Measurements from ENCODE around the gene FBXO28. TPM values are rescaled to one million over a fixed set of nuclear protein-coding genes. Genes with fewer than 3 reads are reported as not detected.

FBXO28 gene
- polyA plus RNA-seq, 1 donor from 2014 or later, result 20.3 TPM

DNA sequence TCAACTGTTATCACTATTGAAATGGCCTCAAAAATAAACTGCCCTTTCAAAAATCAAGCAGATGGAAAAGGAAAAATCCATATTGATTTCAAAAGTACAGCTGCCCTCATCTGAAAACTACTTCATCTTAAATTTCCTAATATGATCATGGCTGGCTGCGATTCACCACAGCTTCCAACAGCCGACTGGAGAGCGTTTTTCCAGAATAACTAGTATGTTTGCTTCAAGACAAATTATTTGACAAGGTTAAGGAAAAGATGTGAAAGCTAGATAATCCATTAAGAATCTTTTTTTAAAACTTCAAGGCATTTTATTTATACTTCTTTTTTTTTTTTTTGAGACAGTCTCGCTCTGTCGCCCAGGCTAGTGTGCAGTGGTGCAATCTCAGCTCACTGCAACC, 65.0 kb downstream of the FBXO28 start:
- no peak for TF ChIP-seq RAD21 (conservative IDR thresholded peaks at IDR 0.05)
- no peak for TF ChIP-seq TAF1 (IDR thresholded peaks at IDR 0.05; ENCODE audit: low read depth)
- no peak for TF ChIP-seq EZH2 (IDR thresholded peaks at IDR 0.05; ENCODE audit: borderline replicate concordance, insufficient read depth, low read length, poor library complexity, severe bottlenecking)
- no peaks in the 10 kb centered on the region for H3K36me3 ChIP-seq (ENCODE audit: insufficient read depth, low read length)
- no peak overlapping the region for H2AFZ ChIP-seq (ENCODE audit: low read depth, low read length)
- H4K20me1 ChIP-seq (ENCODE audit: insufficient read depth), result no peaks in the 10 kb centered on the region
- peaks cover under 1% of the 10 kb centered on the region for H3K79me2 ChIP-seq (replicated peaks; ENCODE audit: insufficient read depth, low read length)
- H3K27ac ChIP-seq (ENCODE audit: low read length), result no peak overlapping the region
- H3K9ac ChIP-seq (ENCODE audit: low read length), result no peak overlapping the region
- no peaks in the 10 kb centered on the region for H3K27me3 ChIP-seq (ENCODE audit: insufficient read depth, low read depth, low read length)
- no peak overlapping the region for H3K4me3 ChIP-seq (ENCODE audit: low read length)
- H3F3A ChIP-seq (ENCODE audit: insufficient read depth, low read length, poor library complexity, severe bottlenecking), result no peaks in the 10 kb centered on the region
- H3K9me3 ChIP-seq (ENCODE audit: low read length), result no peaks in the 10 kb centered on the region
- no peaks in the 10 kb centered on the region for H3K9me2 ChIP-seq (ENCODE audit: insufficient read depth, low read length)
- H3K4me2 ChIP-seq (ENCODE audit: low read length), result no peak overlapping the region

DNA sequence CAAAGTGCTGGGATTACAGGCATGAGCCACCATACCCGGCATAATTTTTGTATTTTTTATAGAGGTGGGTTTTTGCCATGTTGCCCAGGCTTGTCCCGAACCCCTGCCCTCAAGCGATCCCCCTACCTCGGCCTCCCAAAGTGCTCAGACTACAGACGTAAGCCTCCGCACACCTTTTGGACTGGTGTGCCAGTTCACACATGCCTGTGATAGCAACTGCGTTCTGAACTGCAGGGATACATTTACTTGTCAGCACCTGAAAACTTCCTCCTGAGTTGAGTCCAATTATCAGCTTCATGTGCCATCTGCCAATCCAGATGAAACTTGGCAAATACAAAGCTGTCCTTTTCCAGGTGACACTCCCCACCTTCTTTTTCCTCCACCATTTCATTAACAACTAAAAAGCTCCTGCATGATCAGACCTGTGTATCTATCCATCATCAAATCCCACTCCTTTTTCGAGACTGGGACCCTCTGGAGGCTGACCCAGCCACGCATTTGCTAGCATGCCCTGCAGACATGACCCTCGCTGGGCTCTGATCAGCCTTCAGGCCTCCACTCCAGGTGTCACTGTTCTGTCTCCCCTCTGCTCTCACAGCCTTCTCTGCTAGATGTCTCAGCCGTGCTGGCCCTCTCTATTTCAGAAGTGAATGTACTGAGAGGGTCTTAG, 67.0 kb downstream of the FBXO28 start:
- H3K36me3 ChIP-seq (ENCODE audit: insufficient read depth, low read length), result no peaks in the 10 kb centered on the region
- H2AFZ ChIP-seq (ENCODE audit: low read depth, low read length), result no peak overlapping the region
- H3K4me2 ChIP-seq (ENCODE audit: low read length), result no peak overlapping the region
- no peaks in the 10 kb centered on the region for H3K27me3 ChIP-seq (ENCODE audit: insufficient read depth, low read depth, low read length)
- no peaks in the 10 kb centered on the region for H3F3A ChIP-seq (ENCODE audit: insufficient read depth, low read length, poor library complexity, severe bottlenecking)
- no peaks in the 10 kb centered on the region for H4K20me1 ChIP-seq (ENCODE audit: insufficient read depth)
- TF ChIP-seq REST (IDR thresholded peaks at IDR 0.05; ENCODE audit: borderline replicate concordance) (no peak), TAF1 (IDR thresholded peaks at IDR 0.05; ENCODE audit: low read depth) (no peak), SMC3 (conservative IDR thresholded peaks at IDR 0.05; ENCODE audit: poor library complexity) (no peak), RAD21 (conservative IDR thresholded peaks at IDR 0.05) (no peak), EP300 (conservative IDR thresholded peaks at IDR 0.05; ENCODE audit: poor library complexity, severe bottlenecking) (no peak), MXI1 (conservative IDR thresholded peaks at IDR 0.05; ENCODE audit: poor library complexity, severe bottlenecking) (no peak), EZH2 (IDR thresholded peaks at IDR 0.05; ENCODE audit: borderline replicate concordance, insufficient read depth, low read length, poor library complexity, severe bottlenecking) (no peak), POLR2AphosphoS5 (IDR thresholded peaks at IDR 0.05) (no peak)
- TF ChIP-seq, protein P1, sequence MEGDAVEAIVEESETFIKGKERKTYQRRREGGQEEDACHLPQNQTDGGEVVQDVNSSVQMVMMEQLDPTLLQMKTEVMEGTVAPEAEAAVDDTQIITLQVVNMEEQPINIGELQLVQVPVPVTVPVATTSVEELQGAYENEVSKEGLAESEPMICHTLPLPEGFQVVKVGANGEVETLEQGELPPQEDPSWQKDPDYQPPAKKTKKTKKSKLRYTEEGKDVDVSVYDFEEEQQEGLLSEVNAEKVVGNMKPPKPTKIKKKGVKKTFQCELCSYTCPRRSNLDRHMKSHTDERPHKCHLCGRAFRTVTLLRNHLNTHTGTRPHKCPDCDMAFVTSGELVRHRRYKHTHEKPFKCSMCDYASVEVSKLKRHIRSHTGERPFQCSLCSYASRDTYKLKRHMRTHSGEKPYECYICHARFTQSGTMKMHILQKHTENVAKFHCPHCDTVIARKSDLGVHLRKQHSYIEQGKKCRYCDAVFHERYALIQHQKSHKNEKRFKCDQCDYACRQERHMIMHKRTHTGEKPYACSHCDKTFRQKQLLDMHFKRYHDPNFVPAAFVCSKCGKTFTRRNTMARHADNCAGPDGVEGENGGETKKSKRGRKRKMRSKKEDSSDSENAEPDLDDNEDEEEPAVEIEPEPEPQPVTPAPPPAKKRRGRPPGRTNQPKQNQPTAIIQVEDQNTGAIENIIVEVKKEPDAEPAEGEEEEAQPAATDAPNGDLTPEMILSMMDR (IDR thresholded peaks at IDR 0.05; ENCODE audit: poor library complexity, severe bottlenecking), result no peak
- H3K9me3 ChIP-seq (ENCODE audit: low read length), result no peaks in the 10 kb centered on the region
- H3K79me2 ChIP-seq (replicated peaks; ENCODE audit: insufficient read depth, low read length), result peaks cover 20% of the 10 kb centered on the region
- no peak overlapping the region for H3K27ac ChIP-seq (ENCODE audit: low read length)
- no peaks in the 10 kb centered on the region for H3K9me2 ChIP-seq (ENCODE audit: insufficient read depth, low read length)
- no peak overlapping the region for H3K9ac ChIP-seq (ENCODE audit: low read length)
- no peak overlapping the region for H3K4me3 ChIP-seq (ENCODE audit: low read length)
